H1 (cell line): ENCODE results near the gene CENPV.
"Not testable (repeated sequence)": the region's sequence is repeated elsewhere in the genome, so short reads cannot be mapped to it uniquely, and the experiment has no call there.

Experiments used
- CBX5 ChIP-seq: fragments of 300-800, 300-1000 bp; sonication (generic); IDR thresholded peaks from 2 replicates; pipeline ENCODE4 v1.7.1; 2016; ENCODE audit warnings: antibody characterized with exemption, low read length, low read depth
- CTCF ChIP-seq, 3 experiments: IDR thresholded peaks; 1 replicate in 2 of 3; 2 replicates in 1 of 3; pipeline versions ENCODE4 v1.5.1 to v1.6.1; 2011; ENCODE audit warnings: low read length in 3 of 3, mild to moderate bottlenecking in 3 of 3, inconsistent platforms in 2 of 3, low read depth in 1 of 3, moderate library complexity in 1 of 3; ENCODE audit not compliant: insufficient read depth in 1 of 3; ENCODE audit errors: control extremely low read depth in 1 of 3
- EGR1 ChIP-seq: IDR thresholded peaks from 2 replicates; pipeline ENCODE4 v1.6.1; 2011; ENCODE audit warnings: low read depth, low read length, borderline replicate concordance
- EZH2 ChIP-seq: fragments of 200-600 bp; sonication (generic); IDR thresholded peaks from 2 replicates; pipeline ENCODE4 v1.7.1; 2012; ENCODE audit warnings: low read depth, mild to moderate bottlenecking, moderate library complexity, low read length, inconsistent platforms; ENCODE audit not compliant: severe bottlenecking
- FOSL1 ChIP-seq: IDR thresholded peaks from 2 replicates; pipeline ENCODE4 v1.6.1; 2011; ENCODE audit warnings: mild to moderate bottlenecking, low read depth, low read length, moderate library complexity; ENCODE audit not compliant: insufficient read depth
- JUND ChIP-seq: IDR thresholded peaks from 2 replicates; pipeline ENCODE4 v1.6.1; 2011; ENCODE audit warnings: mild to moderate bottlenecking, improper control_type of control experiment, low read length
- KDM5A ChIP-seq: fragments of 200-600 bp; IDR thresholded peaks from 2 replicates; pipeline ENCODE4 v1.7.1; 2012; ENCODE audit warnings: mild to moderate bottlenecking, low read length, inconsistent platforms, mixed read lengths
- MAFK ChIP-seq: IDR thresholded peaks from 2 replicates; pipeline ENCODE4 v1.6.1; 2012; ENCODE audit warnings: low read depth, mild to moderate bottlenecking, improper control_type of control experiment, low read length
- POLR2A ChIP-seq, 2 experiments: IDR thresholded peaks; 1 replicate in 1 of 2; 2 replicates in 1 of 2; pipeline ENCODE4 v1.6.1; 2011; ENCODE audit warnings: low read depth in 2 of 2, low read length in 2 of 2, mild to moderate bottlenecking in 2 of 2; ENCODE audit errors: control extremely low read depth in 1 of 2
- POLR2AphosphoS5 ChIP-seq: IDR thresholded peaks from 2 replicates; pipeline ENCODE4 v1.6.1; 2011; ENCODE audit warnings: low read depth, low read length
- RXRA ChIP-seq: IDR thresholded peaks from 2 replicates; pipeline ENCODE4 v1.6.1; 2011; ENCODE audit warnings: low read depth, mild to moderate bottlenecking, low read length, moderate library complexity; ENCODE audit not compliant: insufficient read depth
- SP2 ChIP-seq: IDR thresholded peaks from 2 replicates; pipeline ENCODE4 v1.6.1; 2012; ENCODE audit warnings: mild to moderate bottlenecking, low read length, inconsistent platforms
- TAF1 ChIP-seq: IDR thresholded peaks from 2 replicates; pipeline ENCODE4 v1.6.1; 2011; ENCODE audit warnings: mild to moderate bottlenecking, low read depth, low read length
- YY1 ChIP-seq: IDR thresholded peaks from 2 replicates; pipeline ENCODE4 v1.6.1; 2011; ENCODE audit warnings: low read depth, mild to moderate bottlenecking, low read length

GRCh38 chr17:16312061-16312460, 41.2 kb downstream of the CENPV start:
- not testable (repeated sequence) for TF ChIP-seq CTCF (IDR thresholded peaks at IDR 0.05; ENCODE audit: control extremely low read depth in 1 of 3, insufficient read depth in 1 of 3, low read depth in 1 of 3, low read length in 3 of 3); JUND; EGR1; TAF1; FOSL1; RXRA; MAFK; EZH2; CBX5; KDM5A; POLR2A (IDR thresholded peaks at IDR 0.05; ENCODE audit: control extremely low read depth in 1 of 2, low read depth in 2 of 2, low read length in 2 of 2); YY1; POLR2AphosphoS5; SP2
